Progenitor cell of endocrine pancreas (in vitro differentiated cells): ENCODE measurements around the gene URB1. TPM values are rescaled to one million over a fixed set of nuclear protein-coding genes. Genes with fewer than 3 reads are reported as not detected.

Source experiments
- DNase-seq: peaks from one replicate; pipeline ENCODE4 v3.0.0; 2021; ENCODE audit warnings: low spot score; ENCODE audit not compliant: unreplicated experiment
- H3K27ac Mint-ChIP-seq: 2 replicates; pipeline ENCODE4 v1.8.0; 2021; ENCODE audit warnings: mild to moderate bottlenecking, moderate library complexity, mixed read lengths
- H3K27me3 Mint-ChIP-seq: 2 replicates; pipeline ENCODE4 v1.8.0; 2021; ENCODE audit warnings: mixed read lengths
- H3K36me3 Mint-ChIP-seq: 2 replicates; pipeline ENCODE4 v1.8.0; 2022; ENCODE audit warnings: mixed read lengths; ENCODE audit not compliant: insufficient read depth
- H3K4me1 Mint-ChIP-seq: 2 replicates; pipeline ENCODE4 v1.8.0; 2021; ENCODE audit warnings: low read depth, mixed read lengths
- H3K4me3 Mint-ChIP-seq: 2 replicates; pipeline ENCODE4 v1.8.0; 2021; ENCODE audit warnings: low read depth, mild to moderate bottlenecking, moderate library complexity, mixed read lengths
- H3K9me3 Mint-ChIP-seq: 2 replicates; pipeline ENCODE4 v1.8.0; 2021; ENCODE audit warnings: low read depth, mixed read lengths
- total RNA-seq: library from RNA; stranded (reverse); gene quantifications from 2 replicates; pipeline ENCODE4 v1.2.1, GENCODE V29; 2021
- TF ChIP-seq, protein P1 (sequence below): fragments of 200-600 bp; sonication (generic); IDR thresholded peaks from one replicate; pipeline ENCODE4 v1.5.0; 2021; ENCODE audit warnings: antibody characterized with exemption, mild to moderate bottlenecking; ENCODE audit not compliant: unreplicated experiment

The URB1 gene
- total RNA-seq, 1 donor from 2014 or later, result 17.1 TPM

GRCh38 chr21:32364796-32365195, 28.0 kb downstream of the URB1 start:
- Mint-ChIP-seq H3K36me3 (peaks cover 21% of the 10 kb centered on the region), H3K9me3 (no peaks in the 10 kb centered on the region), H3K4me3 (no peak overlapping the region), H3K4me1 (no peaks in the 10 kb centered on the region), H3K27me3 (no peaks in the 10 kb centered on the region), H3K27ac (no peak overlapping the region)
- TF ChIP-seq, protein P1, sequence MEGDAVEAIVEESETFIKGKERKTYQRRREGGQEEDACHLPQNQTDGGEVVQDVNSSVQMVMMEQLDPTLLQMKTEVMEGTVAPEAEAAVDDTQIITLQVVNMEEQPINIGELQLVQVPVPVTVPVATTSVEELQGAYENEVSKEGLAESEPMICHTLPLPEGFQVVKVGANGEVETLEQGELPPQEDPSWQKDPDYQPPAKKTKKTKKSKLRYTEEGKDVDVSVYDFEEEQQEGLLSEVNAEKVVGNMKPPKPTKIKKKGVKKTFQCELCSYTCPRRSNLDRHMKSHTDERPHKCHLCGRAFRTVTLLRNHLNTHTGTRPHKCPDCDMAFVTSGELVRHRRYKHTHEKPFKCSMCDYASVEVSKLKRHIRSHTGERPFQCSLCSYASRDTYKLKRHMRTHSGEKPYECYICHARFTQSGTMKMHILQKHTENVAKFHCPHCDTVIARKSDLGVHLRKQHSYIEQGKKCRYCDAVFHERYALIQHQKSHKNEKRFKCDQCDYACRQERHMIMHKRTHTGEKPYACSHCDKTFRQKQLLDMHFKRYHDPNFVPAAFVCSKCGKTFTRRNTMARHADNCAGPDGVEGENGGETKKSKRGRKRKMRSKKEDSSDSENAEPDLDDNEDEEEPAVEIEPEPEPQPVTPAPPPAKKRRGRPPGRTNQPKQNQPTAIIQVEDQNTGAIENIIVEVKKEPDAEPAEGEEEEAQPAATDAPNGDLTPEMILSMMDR, result no peak
- no peak for DNase-seq

GRCh38 chr21:32364387-32364786, 28.4 kb downstream of the URB1 start:
- no peaks in the 10 kb centered on the region for H3K4me1 Mint-ChIP-seq
- H3K4me3 Mint-ChIP-seq, result no peak overlapping the region
- TF ChIP-seq, protein P1, result no peak
- peaks cover 21% of the 10 kb centered on the region for H3K36me3 Mint-ChIP-seq
- H3K9me3 Mint-ChIP-seq, result no peaks in the 10 kb centered on the region
- H3K27ac Mint-ChIP-seq, result no peak overlapping the region
- no peaks in the 10 kb centered on the region for H3K27me3 Mint-ChIP-seq
- DNase-seq, result no peak

GRCh38 chr21:32360401-32360975, 32.3 kb downstream of the URB1 start:
- TF ChIP-seq, protein P1, result no peak
- H3K4me1 Mint-ChIP-seq, result no peaks in the 10 kb centered on the region
- peaks cover 23% of the 10 kb centered on the region for H3K36me3 Mint-ChIP-seq
- H3K27me3 Mint-ChIP-seq, result no peaks in the 10 kb centered on the region
- no peak overlapping the region for H3K27ac Mint-ChIP-seq
- no peak for DNase-seq
- no peak overlapping the region for H3K4me3 Mint-ChIP-seq
- H3K9me3 Mint-ChIP-seq, result no peaks in the 10 kb centered on the region

- TF ChIP-seq, protein P1, result no peak
- no peak overlapping the region for H3K27ac Mint-ChIP-seq
- no peaks in the 10 kb centered on the region for H3K9me3 Mint-ChIP-seq
- no peak for DNase-seq
- no peaks in the 10 kb centered on the region for H3K4me1 Mint-ChIP-seq
- H3K27me3 Mint-ChIP-seq, result no peaks in the 10 kb centered on the region
- no peak overlapping the region for H3K4me3 Mint-ChIP-seq
- peaks cover 23% of the 10 kb centered on the region for H3K36me3 Mint-ChIP-seq
Observed at GRCh38 chr21:32359719-32360260, 33.0 kb downstream of the URB1 start.

- peaks cover 21% of the 10 kb centered on the region for H3K36me3 Mint-ChIP-seq
- no peak for DNase-seq
- no peaks in the 10 kb centered on the region for H3K4me1 Mint-ChIP-seq
- no peak overlapping the region for H3K4me3 Mint-ChIP-seq
- no peaks in the 10 kb centered on the region for H3K27me3 Mint-ChIP-seq
- no peaks in the 10 kb centered on the region for H3K9me3 Mint-ChIP-seq
- H3K27ac Mint-ChIP-seq, result no peak overlapping the region
- TF ChIP-seq, protein P1, result no peak
Observed at GRCh38 chr21:32356874-32357395, 35.9 kb downstream of the URB1 start.
